GM23338 (cell line): Measurements from ENCODE around the gene NIPSNAP3A. TPM values are rescaled to one million over a fixed set of nuclear protein-coding genes. Genes with fewer than 3 reads are reported as not detected.

Source experiments
- ATAC-seq: fragments of 200-7000 bp; cut with Tn5 transposase; 3 replicates; pipeline ENCODE4 v1.9.1; 2020
- DNase-seq: peaks from one replicate; pipeline ENCODE4 v3.0.0-alpha.2; 2015; ENCODE audit warnings: low spot score
- H2AFZ ChIP-seq: fragments of 200-600 bp; sonication (generic); 2 replicates; pipeline ENCODE4 v1.8.0; 2016; ENCODE audit warnings: antibody characterized with exemption, mild to moderate bottlenecking, moderate library complexity
- H3F3A ChIP-seq: fragments of 200-600 bp; sonication (generic); replicated peaks from 2 replicates; pipeline ENCODE4 v1.8.0; 2017; ENCODE audit warnings: antibody characterized with exemption, mixed run types, low read depth
- H3K27ac ChIP-seq: fragments of 200-600 bp; sonication (generic); 2 replicates; pipeline ENCODE4 v1.6.1; 2016; ENCODE audit warnings: low read depth
- H3K27me3 ChIP-seq: fragments of 200-600 bp; sonication (generic); 2 replicates; pipeline ENCODE4 v1.8.0; 2016; ENCODE audit warnings: mild to moderate bottlenecking, mixed run types, moderate library complexity; ENCODE audit not compliant: insufficient read depth
- H3K36me3 ChIP-seq: fragments of 200-600 bp; sonication (generic); 2 replicates; pipeline ENCODE4 v1.8.0; 2016; ENCODE audit warnings: mild to moderate bottlenecking; ENCODE audit not compliant: insufficient read depth
- H3K4me1 ChIP-seq: fragments of 200-600 bp; sonication (generic); 2 replicates; pipeline ENCODE4 v1.8.0; 2016; ENCODE audit warnings: mild to moderate bottlenecking, moderate library complexity; ENCODE audit not compliant: insufficient read depth
- H3K4me2 ChIP-seq: fragments of 200-600 bp; sonication (generic); 2 replicates; pipeline ENCODE4 v1.7.1; 2017; ENCODE audit warnings: mixed run types
- H3K4me3 ChIP-seq: fragments of 200-600 bp; sonication (generic); 2 replicates; pipeline ENCODE4 v1.6.1; 2016; ENCODE audit warnings: mixed run types
- H3K79me2 ChIP-seq: fragments of 200-600 bp; sonication (generic); replicated peaks from 2 replicates; pipeline ENCODE4 v1.8.0; 2017; ENCODE audit warnings: mild to moderate bottlenecking; ENCODE audit not compliant: insufficient read depth
- H3K9me2 ChIP-seq: fragments of 200-600 bp; sonication (generic); 2 replicates; pipeline ENCODE4 v1.8.0; 2017; ENCODE audit not compliant: insufficient read depth
- H4K20me1 ChIP-seq: fragments of 200-600 bp; sonication (generic); replicated peaks from 2 replicates; pipeline ENCODE4 v1.8.0; 2017; ENCODE audit warnings: mild to moderate bottlenecking; ENCODE audit not compliant: insufficient read depth
- H3K27ac Mint-ChIP-seq: 2 replicates; pipeline ENCODE4 v1.8.0; 2020; ENCODE audit warnings: inconsistent platforms, mild to moderate bottlenecking, moderate library complexity, mixed read lengths
- H3K27me3 Mint-ChIP-seq: 3 replicates; pipeline ENCODE4 v1.8.0; 2022; ENCODE audit warnings: low read depth, mild to moderate bottlenecking, moderate library complexity, mixed read lengths, inconsistent platforms; ENCODE audit not compliant: insufficient read depth, poor library complexity
- H3K36me3 Mint-ChIP-seq: 3 replicates; pipeline ENCODE4 v1.8.0; 2021; ENCODE audit warnings: low read depth, mild to moderate bottlenecking, inconsistent platforms, moderate library complexity, mixed read lengths
- H3K4me1 Mint-ChIP-seq: 3 replicates; pipeline ENCODE4 v1.8.0; 2020; ENCODE audit warnings: mild to moderate bottlenecking, inconsistent platforms, mixed read lengths
- H3K4me3 Mint-ChIP-seq: 3 replicates; pipeline ENCODE4 v1.8.0; 2021; ENCODE audit warnings: moderate library complexity, mild to moderate bottlenecking, inconsistent platforms, mixed read lengths
- H3K9me3 Mint-ChIP-seq: 3 replicates; pipeline ENCODE4 v1.8.0; 2020; ENCODE audit warnings: moderate library complexity, mild to moderate bottlenecking, inconsistent platforms, mixed read lengths
- CREB1 ChIP-seq: fragments of 250-450 bp; sonication (Bioruptor Pico); IDR thresholded peaks from 2 replicates; pipeline ENCODE4 v1.5.0; 2020; ENCODE audit warnings: low read depth, mild to moderate bottlenecking, moderate library complexity
- EZH2 ChIP-seq: fragments of 200-600 bp; sonication (generic); IDR thresholded peaks from one replicate; pipeline ENCODE4 v1.8.0; 2017; ENCODE audit warnings: antibody characterized with exemption, mild to moderate bottlenecking, low read depth; ENCODE audit not compliant: unreplicated experiment
- EZH2phosphoT487 ChIP-seq: fragments of 200-600 bp; sonication (generic); IDR thresholded peaks from one replicate; pipeline ENCODE4 v1.8.1; 2018; ENCODE audit warnings: antibody characterized with exemption; ENCODE audit not compliant: unreplicated experiment
- JUNB ChIP-seq: IDR thresholded peaks from one replicate; pipeline ENCODE4 v1.6.1; 2016; ENCODE audit warnings: antibody characterized with exemption; ENCODE audit not compliant: unreplicated experiment
- NANOG ChIP-seq: IDR thresholded peaks from 2 replicates; pipeline ENCODE4 v1.6.1; 2016; ENCODE audit warnings: antibody characterized with exemption, borderline replicate concordance
- POLR2AphosphoS5 ChIP-seq: IDR thresholded peaks from 2 replicates; pipeline ENCODE4 v1.6.1; 2016; ENCODE audit warnings: antibody characterized with exemption, low read depth
- STAT1 ChIP-seq: IDR thresholded peaks from one replicate; pipeline ENCODE4 v1.6.1; 2016; ENCODE audit warnings: antibody characterized with exemption; ENCODE audit not compliant: unreplicated experiment
- ZNF114 ChIP-seq: fragments of 250-450 bp; sonication (Bioruptor Pico); IDR thresholded peaks from 2 replicates; pipeline ENCODE4 v1.5.0; 2020; ENCODE audit warnings: mild to moderate bottlenecking, moderate library complexity
- ZNF331 ChIP-seq: fragments of 250-450 bp; sonication (Bioruptor Pico); IDR thresholded peaks from 2 replicates; pipeline ENCODE4 v1.5.0; 2020; ENCODE audit warnings: low read depth, mild to moderate bottlenecking, moderate library complexity
- polyA plus RNA-seq: library from polyadenylated mRNA; unstranded; fragments of >200 nt; fragmentation: Nextera tagmentation; extraction: Ambion mirVana; gene quantifications from 2 replicates; pipeline ENCODE4 v1.2.1, GENCODE V29; 2016
- total RNA-seq: library from RNA; depleted of rRNA; stranded (reverse); fragments of >200 nt; shearing (Covaris generic); gene quantifications from 2 replicates; pipeline ENCODE4 v1.2.3, GENCODE V29; 2014
- TF ChIP-seq, protein P1 (sequence below): IDR thresholded peaks from one replicate; pipeline ENCODE4 v1.6.1; 2018; ENCODE audit warnings: antibody characterized with exemption; ENCODE audit not compliant: unreplicated experiment
- TF ChIP-seq, protein P2 (sequence below), 2 experiments: fragments of 200-600 bp in 1 of 2; sonication (generic) in 1 of 2; conservative IDR thresholded peaks; 2 replicates each; pipeline versions ENCODE4 v1.5.1 to v1.6.1; 2016 to 2017; ENCODE audit warnings: antibody characterized with exemption in 2 of 2, low read depth in 2 of 2, mild to moderate bottlenecking in 2 of 2, moderate library complexity in 1 of 2
- TF ChIP-seq, protein P3 (sequence below): fragments of 250-450 bp; sonication (Bioruptor Pico); IDR thresholded peaks from 2 replicates; pipeline ENCODE4 v1.5.0; 2020; ENCODE audit warnings: mild to moderate bottlenecking, moderate library complexity
- TF ChIP-seq, protein P4 (sequence below): IDR thresholded peaks from 2 replicates; pipeline ENCODE4 v1.6.1; 2016; ENCODE audit warnings: antibody characterized with exemption

NIPSNAP3A gene
- total and polyA plus RNA-seq, 2 experiments from 2014 or later: 9.6 to 13.0 TPM

DNA sequence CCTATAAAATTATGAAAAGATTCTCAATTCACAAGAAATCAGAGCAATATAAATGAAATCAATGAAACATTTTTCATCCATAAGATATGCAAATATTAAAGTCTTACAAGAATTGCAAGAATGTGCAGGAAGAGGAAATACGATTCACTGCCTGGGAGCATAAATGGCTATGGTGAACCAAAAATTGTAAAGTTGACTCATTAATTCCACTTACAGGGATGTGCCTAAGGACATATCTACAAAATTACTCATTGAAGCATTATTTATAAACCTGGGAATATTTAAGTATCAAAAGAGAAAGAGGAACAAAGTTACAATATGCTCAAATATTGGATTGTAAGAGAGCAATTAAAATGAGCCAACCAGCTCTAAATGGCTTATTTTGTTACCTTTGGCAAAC, 6.9 kb upstream of the NIPSNAP3A start:
- Histone ChIP-seq H3K4me1 (no peaks in the 10 kb centered on the region), H3K27me3 (no peaks in the 10 kb centered on the region), H3K4me3 (no peak overlapping the region), H4K20me1 (no peaks in the 10 kb centered on the region), H3K79me2 (no peaks in the 10 kb centered on the region), H3K4me2 (no peak overlapping the region), H3K36me3 (no peaks in the 10 kb centered on the region), H3F3A (no peaks in the 10 kb centered on the region), H2AFZ (no peak overlapping the region), H3K9me2 (no peaks in the 10 kb centered on the region), H3K27ac (no peak overlapping the region)
- Mint-ChIP-seq H3K4me1 (peaks cover 4% of the 10 kb centered on the region; the same call in 2 of the 3 replicates), H3K27me3 (peaks cover 4% of the 10 kb centered on the region), H3K4me3 (no peak overlapping the region), H3K9me3 (no peaks in the 10 kb centered on the region), H3K27ac (no peak overlapping the region), H3K36me3 (no peaks in the 10 kb centered on the region)
- DNase-seq: no peak
- TF ChIP-seq, protein P1, sequence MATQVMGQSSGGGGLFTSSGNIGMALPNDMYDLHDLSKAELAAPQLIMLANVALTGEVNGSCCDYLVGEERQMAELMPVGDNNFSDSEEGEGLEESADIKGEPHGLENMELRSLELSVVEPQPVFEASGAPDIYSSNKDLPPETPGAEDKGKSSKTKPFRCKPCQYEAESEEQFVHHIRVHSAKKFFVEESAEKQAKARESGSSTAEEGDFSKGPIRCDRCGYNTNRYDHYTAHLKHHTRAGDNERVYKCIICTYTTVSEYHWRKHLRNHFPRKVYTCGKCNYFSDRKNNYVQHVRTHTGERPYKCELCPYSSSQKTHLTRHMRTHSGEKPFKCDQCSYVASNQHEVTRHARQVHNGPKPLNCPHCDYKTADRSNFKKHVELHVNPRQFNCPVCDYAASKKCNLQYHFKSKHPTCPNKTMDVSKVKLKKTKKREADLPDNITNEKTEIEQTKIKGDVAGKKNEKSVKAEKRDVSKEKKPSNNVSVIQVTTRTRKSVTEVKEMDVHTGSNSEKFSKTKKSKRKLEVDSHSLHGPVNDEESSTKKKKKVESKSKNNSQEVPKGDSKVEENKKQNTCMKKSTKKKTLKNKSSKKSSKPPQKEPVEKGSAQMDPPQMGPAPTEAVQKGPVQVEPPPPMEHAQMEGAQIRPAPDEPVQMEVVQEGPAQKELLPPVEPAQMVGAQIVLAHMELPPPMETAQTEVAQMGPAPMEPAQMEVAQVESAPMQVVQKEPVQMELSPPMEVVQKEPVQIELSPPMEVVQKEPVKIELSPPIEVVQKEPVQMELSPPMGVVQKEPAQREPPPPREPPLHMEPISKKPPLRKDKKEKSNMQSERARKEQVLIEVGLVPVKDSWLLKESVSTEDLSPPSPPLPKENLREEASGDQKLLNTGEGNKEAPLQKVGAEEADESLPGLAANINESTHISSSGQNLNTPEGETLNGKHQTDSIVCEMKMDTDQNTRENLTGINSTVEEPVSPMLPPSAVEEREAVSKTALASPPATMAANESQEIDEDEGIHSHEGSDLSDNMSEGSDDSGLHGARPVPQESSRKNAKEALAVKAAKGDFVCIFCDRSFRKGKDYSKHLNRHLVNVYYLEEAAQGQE: no peak
- no peak for TF ChIP-seq ZNF114 (CRISPR knock-in tag)
- TF ChIP-seq POLR2AphosphoS5: no peak
- TF ChIP-seq, protein P2, sequence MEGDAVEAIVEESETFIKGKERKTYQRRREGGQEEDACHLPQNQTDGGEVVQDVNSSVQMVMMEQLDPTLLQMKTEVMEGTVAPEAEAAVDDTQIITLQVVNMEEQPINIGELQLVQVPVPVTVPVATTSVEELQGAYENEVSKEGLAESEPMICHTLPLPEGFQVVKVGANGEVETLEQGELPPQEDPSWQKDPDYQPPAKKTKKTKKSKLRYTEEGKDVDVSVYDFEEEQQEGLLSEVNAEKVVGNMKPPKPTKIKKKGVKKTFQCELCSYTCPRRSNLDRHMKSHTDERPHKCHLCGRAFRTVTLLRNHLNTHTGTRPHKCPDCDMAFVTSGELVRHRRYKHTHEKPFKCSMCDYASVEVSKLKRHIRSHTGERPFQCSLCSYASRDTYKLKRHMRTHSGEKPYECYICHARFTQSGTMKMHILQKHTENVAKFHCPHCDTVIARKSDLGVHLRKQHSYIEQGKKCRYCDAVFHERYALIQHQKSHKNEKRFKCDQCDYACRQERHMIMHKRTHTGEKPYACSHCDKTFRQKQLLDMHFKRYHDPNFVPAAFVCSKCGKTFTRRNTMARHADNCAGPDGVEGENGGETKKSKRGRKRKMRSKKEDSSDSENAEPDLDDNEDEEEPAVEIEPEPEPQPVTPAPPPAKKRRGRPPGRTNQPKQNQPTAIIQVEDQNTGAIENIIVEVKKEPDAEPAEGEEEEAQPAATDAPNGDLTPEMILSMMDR (conservative IDR thresholded peaks at IDR 0.05; ENCODE audit: low read depth in 2 of 2): no peak
- TF ChIP-seq, protein P3, sequence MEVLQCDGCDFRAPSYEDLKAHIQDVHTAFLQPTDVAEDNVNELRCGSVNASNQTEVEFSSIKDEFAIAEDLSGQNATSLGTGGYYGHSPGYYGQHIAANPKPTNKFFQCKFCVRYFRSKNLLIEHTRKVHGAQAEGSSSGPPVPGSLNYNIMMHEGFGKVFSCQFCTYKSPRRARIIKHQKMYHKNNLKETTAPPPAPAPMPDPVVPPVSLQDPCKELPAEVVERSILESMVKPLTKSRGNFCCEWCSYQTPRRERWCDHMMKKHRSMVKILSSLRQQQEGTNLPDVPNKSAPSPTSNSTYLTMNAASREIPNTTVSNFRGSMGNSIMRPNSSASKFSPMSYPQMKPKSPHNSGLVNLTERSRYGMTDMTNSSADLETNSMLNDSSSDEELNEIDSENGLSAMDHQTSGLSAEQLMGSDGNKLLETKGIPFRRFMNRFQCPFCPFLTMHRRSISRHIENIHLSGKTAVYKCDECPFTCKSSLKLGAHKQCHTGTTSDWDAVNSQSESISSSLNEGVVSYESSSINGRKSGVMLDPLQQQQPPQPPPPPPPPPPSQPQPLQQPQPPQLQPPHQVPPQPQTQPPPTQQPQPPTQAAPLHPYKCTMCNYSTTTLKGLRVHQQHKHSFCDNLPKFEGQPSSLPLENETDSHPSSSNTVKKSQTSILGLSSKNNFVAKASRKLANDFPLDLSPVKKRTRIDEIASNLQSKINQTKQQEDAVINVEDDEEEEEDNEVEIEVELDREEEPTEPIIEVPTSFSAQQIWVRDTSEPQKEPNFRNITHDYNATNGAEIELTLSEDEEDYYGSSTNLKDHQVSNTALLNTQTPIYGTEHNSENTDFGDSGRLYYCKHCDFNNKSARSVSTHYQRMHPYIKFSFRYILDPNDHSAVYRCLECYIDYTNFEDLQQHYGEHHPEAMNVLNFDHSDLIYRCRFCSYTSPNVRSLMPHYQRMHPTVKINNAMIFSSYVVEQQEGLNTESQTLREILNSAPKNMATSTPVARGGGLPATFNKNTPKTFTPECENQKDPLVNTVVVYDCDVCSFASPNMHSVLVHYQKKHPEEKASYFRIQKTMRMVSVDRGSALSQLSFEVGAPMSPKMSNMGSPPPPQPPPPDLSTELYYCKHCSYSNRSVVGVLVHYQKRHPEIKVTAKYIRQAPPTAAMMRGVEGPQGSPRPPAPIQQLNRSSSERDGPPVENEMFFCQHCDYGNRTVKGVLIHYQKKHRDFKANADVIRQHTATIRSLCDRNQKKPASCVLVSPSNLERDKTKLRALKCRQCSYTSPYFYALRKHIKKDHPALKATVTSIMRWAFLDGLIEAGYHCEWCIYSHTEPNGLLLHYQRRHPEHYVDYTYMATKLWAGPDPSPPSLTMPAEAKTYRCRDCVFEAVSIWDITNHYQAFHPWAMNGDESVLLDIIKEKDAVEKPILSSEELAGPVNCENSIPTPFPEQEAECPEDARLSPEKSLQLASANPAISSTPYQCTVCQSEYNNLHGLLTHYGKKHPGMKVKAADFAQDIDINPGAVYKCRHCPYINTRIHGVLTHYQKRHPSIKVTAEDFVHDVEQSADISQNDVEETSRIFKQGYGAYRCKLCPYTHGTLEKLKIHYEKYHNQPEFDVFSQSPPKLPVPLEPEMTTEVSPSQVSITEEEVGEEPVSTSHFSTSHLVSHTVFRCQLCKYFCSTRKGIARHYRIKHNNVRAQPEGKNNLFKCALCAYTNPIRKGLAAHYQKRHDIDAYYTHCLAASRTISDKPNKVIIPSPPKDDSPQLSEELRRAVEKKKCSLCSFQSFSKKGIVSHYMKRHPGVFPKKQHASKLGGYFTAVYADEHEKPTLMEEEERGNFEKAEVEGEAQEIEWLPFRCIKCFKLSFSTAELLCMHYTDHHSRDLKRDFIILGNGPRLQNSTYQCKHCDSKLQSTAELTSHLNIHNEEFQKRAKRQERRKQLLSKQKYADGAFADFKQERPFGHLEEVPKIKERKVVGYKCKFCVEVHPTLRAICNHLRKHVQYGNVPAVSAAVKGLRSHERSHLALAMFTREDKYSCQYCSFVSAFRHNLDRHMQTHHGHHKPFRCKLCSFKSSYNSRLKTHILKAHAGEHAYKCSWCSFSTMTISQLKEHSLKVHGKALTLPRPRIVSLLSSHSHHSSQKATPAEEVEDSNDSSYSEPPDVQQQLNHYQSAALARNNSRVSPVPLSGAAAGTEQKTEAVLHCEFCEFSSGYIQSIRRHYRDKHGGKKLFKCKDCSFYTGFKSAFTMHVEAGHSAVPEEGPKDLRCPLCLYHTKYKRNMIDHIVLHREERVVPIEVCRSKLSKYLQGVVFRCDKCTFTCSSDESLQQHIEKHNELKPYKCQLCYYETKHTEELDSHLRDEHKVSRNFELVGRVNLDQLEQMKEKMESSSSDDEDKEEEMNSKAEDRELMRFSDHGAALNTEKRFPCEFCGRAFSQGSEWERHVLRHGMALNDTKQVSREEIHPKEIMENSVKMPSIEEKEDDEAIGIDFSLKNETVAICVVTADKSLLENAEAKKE: no peak
- no peak for TF ChIP-seq STAT1
- no peak for TF ChIP-seq NANOG
- TF ChIP-seq EZH2phosphoT487: no peak
- no peak for TF ChIP-seq EZH2
- no peak for TF ChIP-seq JUNB
- TF ChIP-seq, protein P4, sequence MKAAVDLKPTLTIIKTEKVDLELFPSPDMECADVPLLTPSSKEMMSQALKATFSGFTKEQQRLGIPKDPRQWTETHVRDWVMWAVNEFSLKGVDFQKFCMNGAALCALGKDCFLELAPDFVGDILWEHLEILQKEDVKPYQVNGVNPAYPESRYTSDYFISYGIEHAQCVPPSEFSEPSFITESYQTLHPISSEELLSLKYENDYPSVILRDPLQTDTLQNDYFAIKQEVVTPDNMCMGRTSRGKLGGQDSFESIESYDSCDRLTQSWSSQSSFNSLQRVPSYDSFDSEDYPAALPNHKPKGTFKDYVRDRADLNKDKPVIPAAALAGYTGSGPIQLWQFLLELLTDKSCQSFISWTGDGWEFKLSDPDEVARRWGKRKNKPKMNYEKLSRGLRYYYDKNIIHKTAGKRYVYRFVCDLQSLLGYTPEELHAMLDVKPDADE: no peak
- TF ChIP-seq CREB1 (CRISPR knock-in tag): no peak
- TF ChIP-seq ZNF331 (CRISPR knock-in tag): no peak
- no peak for ATAC-seq
